ENCODE results near the gene LILRB1. TPM values are rescaled to one million over a fixed set of nuclear protein-coding genes. Genes with fewer than 3 reads are reported as not detected.

The LILRB1 gene
- total and polyA plus RNA-seq, 9 of the 15 experiments (the other 6 are each of a cell fraction or from before 2014, with no cell fraction given), result not detected

- TF ChIP-seq ZNF224 (CRISPR knock-in tag; IDR thresholded peaks at IDR 0.05), result peak; percentile 71; the same call in 1 of the 2 replicates
- no peak for TF ChIP-seq SOX6 (IDR thresholded peaks at IDR 0.05)
- TF ChIP-seq SLC30A9 (CRISPR knock-in tag; IDR thresholded peaks at IDR 0.05), result no peak
- TF ChIP-seq POLR2G (IDR thresholded peaks at IDR 0.05; ENCODE audit: low read depth, low read length), result no peak
- TF ChIP-seq ARID1B (IDR thresholded peaks at IDR 0.05), result no peak
- TF ChIP-seq ZNF449 (CRISPR knock-in tag; IDR thresholded peaks at IDR 0.05), result peak; percentile 33; the same call in 1 of the 2 replicates
- TF ChIP-seq BRCA1 (IDR thresholded peaks at IDR 0.05), result no peak
- no peak for TF ChIP-seq BRCA1 (CRISPR knock-in tag; IDR thresholded peaks at IDR 0.05)
- TF ChIP-seq CREB3L1 (IDR thresholded peaks at IDR 0.05; ENCODE audit: borderline replicate concordance, low read depth), result no peak
- TF ChIP-seq NR2C2 (CRISPR knock-in tag; IDR thresholded peaks at IDR 0.05), result peak; percentile 74; the same call in 1 of the 2 replicates
- no peak for TF ChIP-seq NR2C2 (tag; IDR thresholded peaks at IDR 0.05)
- TF ChIP-seq SREBF1 (IDR thresholded peaks at IDR 0.05; ENCODE audit: borderline replicate concordance, low read depth, low read length), result 0 out of 2 replicates have a peak, but pooled peaks have one; percentile 52
- TF ChIP-seq MEF2A (IDR thresholded peaks at IDR 0.05; ENCODE audit: control insufficient read depth, low read depth, low read length), result no peak
- TF ChIP-seq CCNT2 (IDR thresholded peaks at IDR 0.05; ENCODE audit: borderline replicate concordance, extremely low read depth, insufficient read length, low read depth, low read length), result no peak
- TF ChIP-seq ZKSCAN3 (CRISPR knock-in tag; IDR thresholded peaks at IDR 0.05), result no peak
- no peak for TF ChIP-seq TCF7L2 (IDR thresholded peaks at IDR 0.05; ENCODE audit: low read depth, low read length)
- no peak for TF ChIP-seq RBM34 (IDR thresholded peaks at IDR 0.05; ENCODE audit: borderline replicate concordance, insufficient read depth, low read length)
- no peak for TF ChIP-seq ZZZ3 (IDR thresholded peaks at IDR 0.05)
- TF ChIP-seq, protein P1, sequence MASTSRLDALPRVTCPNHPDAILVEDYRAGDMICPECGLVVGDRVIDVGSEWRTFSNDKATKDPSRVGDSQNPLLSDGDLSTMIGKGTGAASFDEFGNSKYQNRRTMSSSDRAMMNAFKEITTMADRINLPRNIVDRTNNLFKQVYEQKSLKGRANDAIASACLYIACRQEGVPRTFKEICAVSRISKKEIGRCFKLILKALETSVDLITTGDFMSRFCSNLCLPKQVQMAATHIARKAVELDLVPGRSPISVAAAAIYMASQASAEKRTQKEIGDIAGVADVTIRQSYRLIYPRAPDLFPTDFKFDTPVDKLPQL (IDR thresholded peaks at IDR 0.05; ENCODE audit: extremely low read depth, insufficient read length), result no peak
- TF ChIP-seq MTA3 (IDR thresholded peaks at IDR 0.05; ENCODE audit: borderline replicate concordance), result no peak
- TF ChIP-seq MED1 (CRISPR knock-in tag; IDR thresholded peaks at IDR 0.05; ENCODE audit: borderline replicate concordance), result no peak
- TF ChIP-seq STAT5B (CRISPR knock-in tag; IDR thresholded peaks at IDR 0.05), result no peak
- peak; percentile 15; the same call in 1 of the 2 replicates for TF ChIP-seq STAG1 (CRISPR knock-in tag; IDR thresholded peaks at IDR 0.05; ENCODE audit: borderline replicate concordance)
- no peak for TF ChIP-seq CTCF (IDR thresholded peaks at IDR 0.05 in 2 of 3, conservative IDR thresholded peaks at IDR 0.05 in 1 of 3; ENCODE audit: insufficient read depth in 2 of 3, low read depth in 1 of 3, low read length in 3 of 3)
- no peak for TF ChIP-seq ZBED1 (IDR thresholded peaks at IDR 0.05)
- TF ChIP-seq TRIM28 (IDR thresholded peaks at IDR 0.05), result no peak
- TF ChIP-seq NCOA6 (IDR thresholded peaks at IDR 0.05), result peak; percentile 94
These were observed 54.2 kb downstream of the LILRB1 start (continued) for GRCh38 chr19:54684527-54684926.
